HFFc6 (cell line): ENCODE measurements around the gene TUT4. TPM values are rescaled to one million over a fixed set of nuclear protein-coding genes. Genes with fewer than 3 reads are reported as not detected.

Experiments
- DNase-seq: peaks from one replicate; pipeline ENCODE4 v3.0.0-alpha.2; 2018
- H3K27ac Mint-ChIP-seq: 2 replicates; pipeline ENCODE4 v1.8.0; 2020; ENCODE audit warnings: mild to moderate bottlenecking, mixed read lengths
- H3K27me3 Mint-ChIP-seq: 2 replicates; pipeline ENCODE4 v1.8.0; 2021; ENCODE audit warnings: mild to moderate bottlenecking, moderate library complexity, mixed read lengths; ENCODE audit not compliant: insufficient read depth
- H3K36me3 Mint-ChIP-seq: 2 replicates; pipeline ENCODE4 v1.8.0; 2021; ENCODE audit warnings: low read depth, mixed read lengths
- H3K4me1 Mint-ChIP-seq: 2 replicates; pipeline ENCODE4 v1.8.0; 2020; ENCODE audit warnings: low read depth, mixed read lengths
- H3K4me3 Mint-ChIP-seq: 2 replicates; pipeline ENCODE4 v1.8.0; 2020; ENCODE audit warnings: mild to moderate bottlenecking, moderate library complexity, mixed read lengths
- H3K9me3 Mint-ChIP-seq: 2 replicates; pipeline ENCODE4 v1.8.0; 2020; ENCODE audit warnings: mild to moderate bottlenecking, mixed read lengths
- total RNA-seq, 6 experiments: library from RNA; stranded (reverse); fragmentation: NEBNext Ultra II Directional; extraction: Animal tissue kit (Norgen Biotek cat#: 25700); gene quantifications; 2 replicates in 1 of 6; 3 replicates in 5 of 6; pipeline ENCODE4 v1.2.3, GENCODE V29; 2021
- TF ChIP-seq, protein P1 (sequence below): fragments of 200-600 bp; sonication (generic); IDR thresholded peaks from 2 replicates; pipeline ENCODE4 v1.5.0; 2021; ENCODE audit warnings: antibody characterized with exemption, mild to moderate bottlenecking

The TUT4 gene
- total RNA-seq, 6 experiments from 2014 or later = 24.1 to 32.0 (median 27.2) TPM

DNA sequence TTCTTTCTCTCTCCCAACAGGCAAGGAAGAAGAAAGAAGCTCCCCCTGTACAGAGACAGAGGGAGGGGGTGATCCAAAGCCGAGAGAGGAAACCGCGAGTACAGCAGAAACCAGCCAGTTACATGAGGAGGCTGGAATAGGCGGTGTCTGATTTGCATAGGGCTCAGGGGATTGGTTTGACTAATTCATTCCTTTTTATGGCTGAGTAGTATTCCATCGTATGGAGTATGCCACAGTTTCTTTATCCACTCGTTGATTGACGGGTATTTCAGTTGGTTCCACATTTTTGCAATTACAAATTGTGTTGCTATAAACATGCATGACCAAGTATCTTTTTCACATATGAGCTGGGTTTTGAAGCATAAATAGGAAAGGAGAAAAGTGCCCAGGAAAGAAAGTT is 45.8 kb upstream of the TUT4 start:
- peaks cover 17% of the 10 kb centered on the region for H3K4me1 Mint-ChIP-seq
- no peaks in the 10 kb centered on the region for H3K36me3 Mint-ChIP-seq
- H3K4me3 Mint-ChIP-seq = no peak overlapping the region
- TF ChIP-seq, protein P1, sequence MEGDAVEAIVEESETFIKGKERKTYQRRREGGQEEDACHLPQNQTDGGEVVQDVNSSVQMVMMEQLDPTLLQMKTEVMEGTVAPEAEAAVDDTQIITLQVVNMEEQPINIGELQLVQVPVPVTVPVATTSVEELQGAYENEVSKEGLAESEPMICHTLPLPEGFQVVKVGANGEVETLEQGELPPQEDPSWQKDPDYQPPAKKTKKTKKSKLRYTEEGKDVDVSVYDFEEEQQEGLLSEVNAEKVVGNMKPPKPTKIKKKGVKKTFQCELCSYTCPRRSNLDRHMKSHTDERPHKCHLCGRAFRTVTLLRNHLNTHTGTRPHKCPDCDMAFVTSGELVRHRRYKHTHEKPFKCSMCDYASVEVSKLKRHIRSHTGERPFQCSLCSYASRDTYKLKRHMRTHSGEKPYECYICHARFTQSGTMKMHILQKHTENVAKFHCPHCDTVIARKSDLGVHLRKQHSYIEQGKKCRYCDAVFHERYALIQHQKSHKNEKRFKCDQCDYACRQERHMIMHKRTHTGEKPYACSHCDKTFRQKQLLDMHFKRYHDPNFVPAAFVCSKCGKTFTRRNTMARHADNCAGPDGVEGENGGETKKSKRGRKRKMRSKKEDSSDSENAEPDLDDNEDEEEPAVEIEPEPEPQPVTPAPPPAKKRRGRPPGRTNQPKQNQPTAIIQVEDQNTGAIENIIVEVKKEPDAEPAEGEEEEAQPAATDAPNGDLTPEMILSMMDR = no peak
- DNase-seq = no peak
- peaks cover 12% of the 10 kb centered on the region for H3K27me3 Mint-ChIP-seq
- H3K9me3 Mint-ChIP-seq = no peaks in the 10 kb centered on the region
- no peak overlapping the region for H3K27ac Mint-ChIP-seq

GRCh38 chr1:52597912-52598311 is 45.0 kb upstream of the TUT4 start:
- no peaks in the 10 kb centered on the region for H3K9me3 Mint-ChIP-seq
- no peak overlapping the region for H3K4me3 Mint-ChIP-seq
- no peak overlapping the region for H3K27ac Mint-ChIP-seq
- H3K36me3 Mint-ChIP-seq = no peaks in the 10 kb centered on the region
- peaks cover 9% of the 10 kb centered on the region for H3K4me1 Mint-ChIP-seq
- no peak for DNase-seq
- TF ChIP-seq, protein P1 = no peak
- H3K27me3 Mint-ChIP-seq = peaks cover 12% of the 10 kb centered on the region

GRCh38 chr1:52595061-52595460 is 42.2 kb upstream of the TUT4 start:
- DNase-seq = no peak
- no peak overlapping the region for H3K4me3 Mint-ChIP-seq
- no peaks in the 10 kb centered on the region for H3K4me1 Mint-ChIP-seq
- H3K9me3 Mint-ChIP-seq = no peaks in the 10 kb centered on the region
- H3K27me3 Mint-ChIP-seq = peaks cover 12% of the 10 kb centered on the region
- no peak overlapping the region for H3K27ac Mint-ChIP-seq
- no peaks in the 10 kb centered on the region for H3K36me3 Mint-ChIP-seq
- TF ChIP-seq, protein P1 = no peak

DNA sequence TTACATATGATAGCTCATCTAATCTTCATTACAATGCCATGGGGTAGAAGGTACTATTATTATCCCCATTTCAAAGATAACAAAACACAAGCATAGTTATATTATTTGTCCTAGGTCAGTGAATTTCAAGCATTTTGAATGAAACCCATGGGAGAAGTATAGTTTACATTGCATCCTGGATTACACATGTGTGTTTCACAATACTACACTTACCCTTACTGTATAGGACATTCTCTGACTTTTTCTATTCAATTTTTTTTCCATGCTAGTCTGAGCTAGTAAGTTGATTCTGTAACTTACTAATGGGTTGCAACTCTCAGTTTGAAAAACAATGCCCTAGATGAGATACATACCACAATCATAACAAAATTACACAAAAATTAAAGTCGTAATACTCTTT is 40.6 kb upstream of the TUT4 start:
- H3K36me3 Mint-ChIP-seq = no peaks in the 10 kb centered on the region
- no peaks in the 10 kb centered on the region for H3K9me3 Mint-ChIP-seq
- H3K27me3 Mint-ChIP-seq = peaks cover 22% of the 10 kb centered on the region
- no peaks in the 10 kb centered on the region for H3K4me1 Mint-ChIP-seq
- no peak for DNase-seq
- H3K4me3 Mint-ChIP-seq = no peak overlapping the region
- TF ChIP-seq, protein P1 = no peak
- no peak overlapping the region for H3K27ac Mint-ChIP-seq

DNA sequence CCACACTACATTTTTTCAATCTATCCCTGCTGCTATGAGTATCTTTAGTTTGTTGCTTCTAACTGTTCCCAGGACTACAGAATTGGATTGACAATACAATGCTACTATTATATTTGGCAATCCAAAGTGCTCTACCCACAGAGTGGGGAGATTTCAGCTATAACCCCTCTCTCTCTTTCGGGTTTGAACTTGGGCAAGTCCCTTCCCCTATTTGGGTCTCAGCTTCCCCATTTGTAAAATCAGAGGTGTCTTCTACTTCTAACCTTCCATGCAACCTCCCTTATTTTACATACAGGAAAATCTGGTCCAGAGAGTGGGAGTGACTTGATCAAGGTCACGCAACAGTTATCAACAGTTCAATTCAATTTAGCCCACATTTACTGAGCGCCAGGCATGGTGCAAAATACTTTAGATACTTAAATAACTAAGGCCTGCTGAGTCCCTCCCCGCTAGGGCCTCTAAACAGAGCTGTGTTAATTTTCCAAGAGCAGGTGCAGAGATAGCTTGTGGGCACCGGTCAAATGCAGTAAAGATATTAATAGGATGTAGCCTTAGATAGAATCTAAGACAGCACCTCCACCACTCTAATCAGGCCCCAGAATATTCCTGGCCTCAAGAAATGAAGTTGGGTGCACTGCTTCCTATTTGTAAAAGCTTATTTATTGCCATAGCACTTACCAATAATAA is 39.9 kb upstream of the TUT4 start:
- H3K9me3 Mint-ChIP-seq = no peaks in the 10 kb centered on the region
- no peak overlapping the region for H3K27ac Mint-ChIP-seq
- H3K27me3 Mint-ChIP-seq = peaks cover 23% of the 10 kb centered on the region
- TF ChIP-seq, protein P1 = no peak
- H3K4me3 Mint-ChIP-seq = no peak overlapping the region
- no peak for DNase-seq
- H3K36me3 Mint-ChIP-seq = no peaks in the 10 kb centered on the region
- no peaks in the 10 kb centered on the region for H3K4me1 Mint-ChIP-seq
